Measurements from ENCODE around the gene LRCH3.
"Not testable (repeated sequence)": the region's sequence is repeated elsewhere in the genome, so short reads cannot be mapped to it uniquely, and the experiment has no call there.

Gene LRCH3

GRCh38 chr3:197837282-197837681, 46.2 kb downstream of the LRCH3 start:
- no peak for DNase-seq

DNA sequence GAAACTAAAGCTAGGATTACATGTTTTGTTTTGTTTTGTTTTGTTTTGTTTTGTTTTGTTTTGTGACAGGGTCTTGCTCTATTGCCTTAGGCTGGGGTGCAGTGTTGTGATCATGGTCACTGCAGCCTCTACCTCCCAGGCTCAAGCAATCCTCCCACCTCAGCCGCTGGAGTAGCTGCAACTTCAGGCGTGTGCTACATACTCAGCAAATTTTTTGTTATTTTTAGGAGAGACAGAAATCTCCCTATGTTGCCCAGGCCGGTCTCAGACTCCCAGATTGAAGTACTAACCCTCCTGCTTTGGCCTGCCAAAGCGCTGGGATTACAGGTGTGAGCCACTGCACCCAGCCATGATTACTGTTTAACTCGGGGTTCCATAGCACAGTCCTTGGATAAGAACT, 50.7 kb downstream of the LRCH3 start:
- DNase-seq = no peak

- no peak for DNase-seq
These were observed 55.4 kb downstream of the LRCH3 start for GRCh38 chr3:197846491-197846890.

- DNase-seq = no peak
These were observed 56.9 kb downstream of the LRCH3 start for GRCh38 chr3:197847866-197848401.

DNA sequence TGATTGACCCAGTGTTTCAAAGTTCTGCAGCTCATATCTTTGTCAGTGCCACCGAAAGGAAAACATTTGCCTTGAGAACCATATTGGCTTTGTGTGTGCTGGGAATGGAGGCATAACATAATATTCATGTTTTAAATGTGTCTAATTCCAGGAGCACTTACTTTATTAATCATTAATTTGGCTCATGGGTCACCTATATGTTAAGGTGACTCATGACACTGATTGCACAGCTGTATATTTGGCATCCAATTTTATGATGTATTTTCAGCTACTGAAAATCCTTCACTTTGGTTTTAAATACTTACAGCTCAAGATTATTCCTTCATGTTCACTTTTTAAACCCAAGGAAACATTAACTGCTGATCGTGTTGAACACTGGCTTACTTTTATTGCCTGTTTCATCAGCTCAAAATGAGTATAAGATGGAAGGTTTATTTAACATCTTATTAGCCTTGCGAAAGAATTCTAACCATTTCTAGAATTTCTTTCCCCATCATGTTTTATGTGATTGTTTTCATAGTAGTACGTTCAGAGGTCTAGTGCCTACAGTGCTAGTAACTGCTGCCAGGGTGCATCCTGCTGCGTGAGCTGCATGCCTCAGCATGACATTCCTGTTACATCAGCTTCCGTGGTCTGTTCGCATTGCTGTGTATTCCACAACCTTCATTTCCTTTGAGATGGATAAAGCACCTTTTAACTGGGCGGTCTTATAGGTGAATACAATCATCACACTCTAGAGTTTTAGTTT, 63.7 kb downstream of the LRCH3 start:
- DNase-seq = no peak

DNA sequence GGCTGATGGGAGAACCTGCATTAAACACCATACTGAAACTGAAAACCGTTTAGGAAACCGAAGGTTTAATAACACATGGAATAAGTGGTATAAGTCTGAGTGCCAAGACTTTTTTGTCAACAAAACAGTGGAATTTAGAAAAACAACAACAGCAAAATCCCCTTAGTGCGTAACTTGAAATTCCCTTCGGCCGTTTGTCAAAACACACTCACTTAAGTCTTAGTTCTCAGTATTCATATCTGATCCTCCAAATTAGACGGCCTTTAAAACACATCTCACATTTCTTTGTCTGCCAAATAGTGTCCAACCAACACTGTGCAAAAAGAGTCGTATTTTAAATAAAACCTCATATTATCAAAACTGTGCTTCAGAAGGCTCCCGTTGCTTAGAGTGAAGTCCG, 64.5 kb downstream of the LRCH3 start:
- no peak for DNase-seq

DNA sequence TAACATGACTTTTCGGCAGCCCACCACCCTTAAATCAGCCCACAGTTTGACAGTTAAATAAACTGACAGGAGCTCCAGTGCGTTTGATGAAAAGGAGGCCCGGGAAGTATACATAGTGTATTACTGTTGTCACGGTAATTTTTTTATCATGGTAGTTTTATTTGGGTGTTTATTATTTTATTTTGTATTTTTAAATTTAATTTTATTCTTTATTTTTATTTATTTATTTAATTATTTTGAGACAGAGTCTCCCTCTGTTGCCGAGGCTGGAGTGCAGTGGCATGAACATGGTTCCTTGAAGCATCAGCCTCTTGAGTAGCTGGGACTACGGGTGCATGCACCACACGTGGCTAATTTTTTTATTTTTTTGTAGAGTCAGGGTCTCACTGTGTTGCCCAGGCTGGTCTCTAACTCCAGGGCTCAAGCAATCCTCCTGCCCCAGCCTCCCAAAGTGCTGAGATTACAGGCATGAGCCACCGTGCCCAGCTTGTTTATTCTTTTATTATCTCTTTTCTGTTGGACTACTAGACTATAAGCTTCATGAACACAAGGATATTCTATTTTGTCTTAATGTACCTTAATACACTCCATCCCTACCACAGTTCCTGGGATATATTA, 65.3 kb downstream of the LRCH3 start:
- no peak for DNase-seq

DNA sequence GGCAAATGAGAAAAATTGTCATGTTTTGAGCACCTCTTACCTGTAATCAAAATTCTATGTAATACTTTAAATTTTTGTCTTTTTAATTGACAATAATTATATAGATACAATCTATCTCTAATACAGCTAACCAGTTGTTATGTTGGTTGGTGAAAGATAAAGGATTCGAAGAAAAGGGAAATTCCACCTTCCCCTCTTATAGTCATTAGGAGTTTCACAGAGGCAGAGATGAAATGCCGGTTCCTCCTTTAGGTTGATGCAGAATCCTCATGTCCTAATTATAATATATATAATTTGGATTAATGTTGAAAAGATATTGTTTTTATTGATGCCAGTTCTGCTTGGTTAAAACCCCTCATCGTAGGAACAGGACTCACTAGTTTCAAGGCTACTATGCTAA, 67.1 kb downstream of the LRCH3 start:
- no peak for DNase-seq

- DNase-seq = no peak
These were observed 67.5 kb downstream of the LRCH3 start for GRCh38 chr3:197858598-197858997.

- no peak for DNase-seq
These were observed 75.0 kb downstream of the LRCH3 start for GRCh38 chr3:197866035-197866434.

DNA sequence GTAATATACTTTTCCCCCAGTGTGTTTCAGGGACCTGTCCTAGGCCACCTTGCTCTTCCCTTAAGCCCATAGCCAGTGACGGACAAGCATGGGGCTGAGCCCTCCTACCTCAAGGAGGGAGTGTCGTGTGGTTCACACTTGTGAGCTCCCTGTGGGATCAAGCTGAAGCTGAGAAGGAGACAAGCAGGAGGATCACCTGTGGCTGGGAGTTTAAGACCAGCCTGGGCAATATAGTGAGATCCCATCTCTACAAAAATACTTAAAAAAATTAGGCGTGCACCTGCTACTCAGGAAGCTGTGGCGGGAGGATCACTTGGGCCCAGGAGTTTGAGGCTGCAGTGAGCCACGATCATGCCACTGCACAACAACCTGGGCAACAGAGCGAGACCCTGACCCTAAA, 82.3 kb downstream of the LRCH3 start:
- DNase-seq = no peak

GRCh38 chr3:197874064-197874463, 83.0 kb downstream of the LRCH3 start:
- DNase-seq = no peak

- DNase-seq = no peak
These were observed 83.6 kb downstream of the LRCH3 start for GRCh38 chr3:197874653-197875052.

DNA sequence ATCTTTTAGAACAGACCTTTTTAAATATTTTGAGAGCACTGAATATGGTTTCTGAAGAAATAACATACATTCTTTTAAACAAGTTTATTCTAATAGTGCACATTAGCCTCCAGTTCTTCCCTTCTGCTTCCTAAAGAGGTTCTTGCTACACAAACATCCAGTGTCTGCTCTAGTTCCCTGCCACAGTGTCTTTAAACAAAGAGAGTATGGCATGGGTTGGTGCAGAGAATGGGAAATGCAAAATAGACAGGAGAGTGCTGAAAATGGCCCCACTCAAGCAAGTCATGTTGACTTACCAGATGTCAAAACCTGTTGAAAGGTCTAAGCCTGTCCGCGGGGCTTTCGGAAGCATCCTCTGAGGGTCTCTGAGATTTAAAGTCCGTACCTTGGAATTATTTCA, 86.8 kb downstream of the LRCH3 start:
- no peak for DNase-seq

DNA sequence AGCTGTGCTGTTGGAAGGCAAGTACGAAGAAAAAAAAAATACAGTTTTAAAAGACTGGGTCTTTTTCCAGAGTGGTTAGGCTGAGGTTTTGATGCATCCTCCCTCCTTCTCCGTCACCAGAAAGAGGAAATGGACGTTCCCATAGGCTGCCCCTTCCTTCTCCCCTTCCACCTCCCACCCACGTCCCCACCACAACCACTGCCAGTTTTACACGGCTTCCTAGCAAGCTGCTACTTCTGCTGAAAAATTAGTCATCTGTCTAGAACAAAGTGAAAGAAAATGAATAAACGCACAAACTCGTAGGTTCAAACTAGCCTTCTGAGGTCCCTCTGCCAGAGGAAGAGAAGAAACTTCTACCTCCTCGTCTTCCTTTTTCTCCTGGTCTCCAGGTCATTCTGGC, 87.4 kb downstream of the LRCH3 start:
- DNase-seq = no peak

DNA sequence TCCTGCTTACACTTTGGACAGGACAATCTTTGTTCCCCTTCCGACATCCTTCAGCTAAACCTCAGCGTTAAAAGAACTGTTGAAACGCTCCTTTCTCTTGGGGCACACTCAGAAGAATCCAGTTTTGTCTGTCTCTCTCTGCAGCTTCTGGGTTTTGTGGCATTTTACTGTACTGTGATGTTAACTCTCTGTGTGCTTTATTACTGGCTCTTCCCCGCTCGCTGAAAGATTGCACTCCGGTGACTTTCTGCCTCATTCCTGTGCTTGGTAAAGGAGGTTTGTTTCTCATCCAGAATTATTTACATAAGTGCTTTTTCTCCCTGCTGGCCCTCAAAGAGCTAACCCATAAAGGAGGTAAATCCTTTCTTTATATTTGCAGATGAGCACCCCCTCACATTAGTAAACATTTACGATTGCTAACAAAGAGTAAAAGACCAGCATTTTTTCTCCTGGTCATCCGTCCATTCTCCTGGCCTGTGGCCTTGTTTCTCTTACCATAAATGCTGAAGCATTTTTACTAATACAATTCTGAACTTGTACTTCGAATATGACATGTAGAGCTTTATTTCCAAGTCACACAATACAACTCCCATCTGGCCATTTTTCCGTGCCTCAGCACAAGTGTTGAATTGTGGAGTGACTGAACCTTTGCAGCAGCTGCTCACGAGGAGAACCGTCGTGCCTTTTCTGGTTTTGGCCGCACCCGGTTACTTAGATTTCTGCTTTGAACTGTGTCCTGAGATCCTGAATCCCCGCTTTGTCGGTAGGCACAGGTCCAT, 89.6 kb downstream of the LRCH3 start:
- DNase-seq = no peak

DNA sequence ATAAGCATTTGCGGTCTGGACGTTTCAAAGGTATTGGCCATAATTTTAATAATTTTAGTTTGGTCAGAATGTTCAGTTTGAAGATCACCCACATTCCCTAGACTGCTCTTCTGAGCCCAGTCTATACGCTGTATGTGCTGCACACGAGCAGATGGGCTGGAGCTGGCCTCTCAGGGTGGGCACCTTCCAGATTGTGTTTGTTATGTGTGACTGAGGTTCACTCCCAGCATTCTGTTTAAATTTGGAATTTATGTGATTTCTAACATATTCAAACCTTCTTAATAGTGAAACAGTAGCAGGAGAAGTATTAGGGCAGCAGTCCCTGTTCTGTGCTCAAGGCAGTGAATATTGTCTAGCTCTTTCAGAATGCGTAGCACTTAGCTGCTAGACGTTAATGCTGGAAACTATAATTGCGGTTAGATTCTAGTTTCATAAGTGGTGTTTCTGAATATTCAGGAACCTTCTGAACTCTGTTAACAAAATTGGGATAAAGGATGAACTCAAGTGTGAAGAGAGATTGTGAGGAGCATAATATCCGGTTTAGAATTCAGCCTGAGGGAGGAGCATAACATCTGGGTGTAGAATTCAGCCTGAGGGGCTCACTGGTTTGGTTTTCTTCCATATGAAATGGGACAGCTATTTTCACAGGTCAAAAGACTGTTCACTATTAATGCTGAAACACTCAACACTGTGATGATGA, 90.4 kb downstream of the LRCH3 start:
- no peak for DNase-seq

DNA sequence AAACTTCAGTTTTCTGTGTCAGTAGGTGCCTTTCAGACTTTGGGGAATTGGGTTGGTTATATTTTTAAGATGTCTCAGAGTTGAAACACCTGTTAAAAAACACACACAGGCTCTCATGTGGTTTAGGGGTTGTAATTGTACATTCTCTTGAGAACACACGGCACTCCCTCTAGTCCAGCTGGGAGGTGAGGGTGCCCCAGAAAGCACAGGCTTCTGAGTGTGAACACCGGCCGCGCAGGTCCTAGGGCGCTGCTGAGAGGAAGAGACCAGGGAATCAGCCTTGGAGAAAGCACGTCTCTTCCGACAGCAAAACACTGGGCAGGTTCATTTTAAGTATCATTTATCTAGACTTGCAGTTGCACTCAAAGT, 90.9 kb downstream of the LRCH3 start:
- DNase-seq = no peak

- no peak for DNase-seq
These were observed 91.5 kb downstream of the LRCH3 start for GRCh38 chr3:197882586-197882985.

- DNase-seq = no peak
These were observed 92.5 kb downstream of the LRCH3 start for GRCh38 chr3:197883541-197883940.

GRCh38 chr3:197884330-197884729, 93.3 kb downstream of the LRCH3 start:
- not testable (repeated sequence) for DNase-seq

DNA sequence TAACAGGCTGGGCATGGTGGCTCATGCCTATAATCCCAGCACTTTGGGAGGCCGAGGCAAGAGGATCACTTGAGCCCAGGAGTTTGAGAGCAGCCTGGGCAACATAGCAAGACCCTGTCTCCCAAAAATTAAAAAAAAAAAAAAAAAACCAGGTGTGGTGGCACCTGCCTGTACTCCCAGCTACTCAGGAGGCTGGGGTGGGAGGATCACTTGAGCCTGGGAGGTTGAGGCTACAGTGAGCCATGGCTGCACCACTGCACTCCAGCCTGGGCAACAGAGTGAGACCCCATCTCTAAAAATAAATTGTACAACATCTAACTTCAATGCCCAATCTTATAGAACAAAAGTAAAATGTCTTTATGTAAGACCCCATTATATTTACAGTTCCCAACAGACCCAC, 95.0 kb downstream of the LRCH3 start:
- DNase-seq = not testable (repeated sequence)

DNA sequence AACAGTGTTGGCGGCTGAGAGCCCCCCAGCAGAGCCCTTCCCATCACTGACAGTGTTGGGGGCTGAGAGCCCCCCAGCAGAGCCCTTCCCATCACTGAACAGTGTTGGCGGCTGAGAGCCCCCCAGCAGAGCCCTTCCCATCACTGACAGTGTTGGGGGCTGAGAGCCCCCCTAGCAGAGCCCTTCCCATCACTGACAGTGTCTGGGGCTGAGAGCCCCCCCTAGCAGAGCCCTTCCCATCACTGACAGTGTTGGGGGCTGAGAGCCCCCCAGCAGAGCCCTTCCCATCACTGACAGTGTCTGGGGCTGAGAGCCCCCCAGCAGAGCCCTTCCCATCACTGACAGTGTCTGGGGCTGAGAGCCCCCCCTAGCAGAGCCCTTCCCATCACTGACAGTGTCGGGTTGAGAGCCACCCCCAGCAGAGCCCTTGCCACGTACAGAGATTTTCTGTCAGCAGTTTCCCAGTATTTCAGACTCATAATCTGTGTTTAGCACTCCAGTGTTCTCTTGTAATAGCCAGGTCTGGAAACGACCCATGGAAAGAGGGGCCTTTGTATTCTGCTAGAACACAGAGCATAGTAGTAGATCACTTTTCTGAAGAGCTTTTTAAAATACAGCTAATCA, 96.5 kb downstream of the LRCH3 start:
- not testable (repeated sequence) for DNase-seq

Measured in activated CD4-positive, alpha-beta T cell treated with anti-CD3 and anti-CD28 coated beads, Interleukin-2, amount 50 U/mL, for 1 hour (primary cell).